ENCODE measurements around the gene YARS2.

DNA sequence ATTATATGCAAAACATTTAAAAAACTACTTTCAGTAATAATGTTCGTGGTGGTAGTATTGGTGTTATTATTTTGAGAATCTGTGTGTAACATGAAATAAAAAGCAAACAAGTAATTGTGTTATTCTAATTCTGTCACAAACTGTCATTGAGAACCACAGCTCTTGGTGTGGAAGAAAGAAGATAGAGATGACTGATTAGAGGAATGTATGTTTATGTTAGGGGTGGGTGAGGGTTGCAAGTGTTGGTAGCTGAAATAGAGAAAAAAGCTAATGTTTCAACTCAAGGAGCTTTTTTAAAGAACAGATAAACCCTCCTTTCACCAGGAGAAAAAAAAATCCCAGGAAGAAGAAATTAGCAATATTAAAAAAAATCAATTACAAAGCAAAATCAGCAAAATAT is 58.3 kb downstream of the YARS2 start:
- TF ChIP-seq SREBF2 (IDR thresholded peaks at IDR 0.05) (no peak), RAD21 (conservative IDR thresholded peaks at IDR 0.05 in 1 of 2, IDR thresholded peaks at IDR 0.05 in 1 of 2) (no peak), POLR2AphosphoS2 (conservative IDR thresholded peaks at IDR 0.05; ENCODE audit: low read length) (no peak), KDM5A (IDR thresholded peaks at IDR 0.05) (no peak), EP300 (IDR thresholded peaks at IDR 0.05) (no peak), REST (IDR thresholded peaks at IDR 0.05) (no peak)
- TF ChIP-seq, protein P1, sequence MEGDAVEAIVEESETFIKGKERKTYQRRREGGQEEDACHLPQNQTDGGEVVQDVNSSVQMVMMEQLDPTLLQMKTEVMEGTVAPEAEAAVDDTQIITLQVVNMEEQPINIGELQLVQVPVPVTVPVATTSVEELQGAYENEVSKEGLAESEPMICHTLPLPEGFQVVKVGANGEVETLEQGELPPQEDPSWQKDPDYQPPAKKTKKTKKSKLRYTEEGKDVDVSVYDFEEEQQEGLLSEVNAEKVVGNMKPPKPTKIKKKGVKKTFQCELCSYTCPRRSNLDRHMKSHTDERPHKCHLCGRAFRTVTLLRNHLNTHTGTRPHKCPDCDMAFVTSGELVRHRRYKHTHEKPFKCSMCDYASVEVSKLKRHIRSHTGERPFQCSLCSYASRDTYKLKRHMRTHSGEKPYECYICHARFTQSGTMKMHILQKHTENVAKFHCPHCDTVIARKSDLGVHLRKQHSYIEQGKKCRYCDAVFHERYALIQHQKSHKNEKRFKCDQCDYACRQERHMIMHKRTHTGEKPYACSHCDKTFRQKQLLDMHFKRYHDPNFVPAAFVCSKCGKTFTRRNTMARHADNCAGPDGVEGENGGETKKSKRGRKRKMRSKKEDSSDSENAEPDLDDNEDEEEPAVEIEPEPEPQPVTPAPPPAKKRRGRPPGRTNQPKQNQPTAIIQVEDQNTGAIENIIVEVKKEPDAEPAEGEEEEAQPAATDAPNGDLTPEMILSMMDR (IDR thresholded peaks at IDR 0.05), result no peak
- TF ChIP-seq, protein P2, sequence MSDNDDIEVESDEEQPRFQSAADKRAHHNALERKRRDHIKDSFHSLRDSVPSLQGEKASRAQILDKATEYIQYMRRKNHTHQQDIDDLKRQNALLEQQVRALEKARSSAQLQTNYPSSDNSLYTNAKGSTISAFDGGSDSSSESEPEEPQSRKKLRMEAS (IDR thresholded peaks at IDR 0.05), result no peak
- TF ChIP-seq, protein P3, sequence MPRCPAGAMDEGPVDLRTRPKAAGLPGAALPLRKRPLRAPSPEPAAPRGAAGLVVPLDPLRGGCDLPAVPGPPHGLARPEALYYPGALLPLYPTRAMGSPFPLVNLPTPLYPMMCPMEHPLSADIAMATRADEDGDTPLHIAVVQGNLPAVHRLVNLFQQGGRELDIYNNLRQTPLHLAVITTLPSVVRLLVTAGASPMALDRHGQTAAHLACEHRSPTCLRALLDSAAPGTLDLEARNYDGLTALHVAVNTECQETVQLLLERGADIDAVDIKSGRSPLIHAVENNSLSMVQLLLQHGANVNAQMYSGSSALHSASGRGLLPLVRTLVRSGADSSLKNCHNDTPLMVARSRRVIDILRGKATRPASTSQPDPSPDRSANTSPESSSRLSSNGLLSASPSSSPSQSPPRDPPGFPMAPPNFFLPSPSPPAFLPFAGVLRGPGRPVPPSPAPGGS (IDR thresholded peaks at IDR 0.05), result no peak

Data from A549 (cell line).